NCI-H2029 treated with DMSO at 0.1 percent for 48 hours (cell line): ENCODE measurements around the gene TNNC1.

Source experiments
- DNase-seq: peaks from one replicate; lab custom pipeline; 2025; lab: John Stamatoyannopoulos, UW

The TNNC1 gene

DNA sequence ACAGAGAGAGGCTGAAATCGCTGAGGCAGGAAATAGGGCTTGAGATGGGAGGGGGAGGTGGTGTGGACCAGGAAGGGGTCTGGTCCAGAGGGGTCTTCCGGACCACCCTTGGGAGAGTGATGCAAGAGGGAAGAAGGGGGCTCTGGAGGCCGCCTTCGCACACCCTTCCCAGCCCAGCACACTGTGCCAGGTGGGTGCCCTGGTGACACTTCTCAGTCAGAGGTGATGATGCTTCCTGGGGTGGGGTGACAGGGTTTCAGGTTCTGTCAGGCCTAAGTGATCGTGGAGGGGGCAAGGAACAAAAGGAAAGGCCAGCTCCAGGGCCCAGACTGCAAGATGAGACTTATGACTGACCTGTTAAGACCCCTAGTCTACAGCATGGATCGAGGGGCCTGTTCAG, 21.6 kb downstream of the TNNC1 start:
- DNase-seq, result no peak

- no peak for DNase-seq
These were observed 22.2 kb downstream of the TNNC1 start for GRCh38 chr3:52431459-52432223.

DNA sequence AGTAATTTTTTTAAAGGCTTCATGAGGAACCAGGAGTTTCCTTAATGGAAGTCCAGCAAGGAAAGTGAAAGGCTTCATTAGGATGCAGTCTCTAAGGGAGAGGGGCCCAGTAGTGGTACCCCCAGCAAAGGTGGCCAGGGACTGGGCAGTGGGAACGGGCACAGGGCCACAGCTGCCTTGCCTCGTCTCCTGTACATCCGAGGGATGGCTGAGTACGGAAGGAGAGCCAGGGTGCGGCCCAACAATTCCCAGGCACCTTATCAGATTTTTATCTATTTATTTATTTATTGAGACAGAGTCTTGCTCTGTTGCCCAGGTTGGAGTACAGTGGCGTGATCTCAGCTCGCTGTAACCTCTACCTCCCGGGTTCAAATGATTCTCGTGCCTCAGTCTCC, 23.4 kb downstream of the TNNC1 start:
- DNase-seq, result no peak

DNA sequence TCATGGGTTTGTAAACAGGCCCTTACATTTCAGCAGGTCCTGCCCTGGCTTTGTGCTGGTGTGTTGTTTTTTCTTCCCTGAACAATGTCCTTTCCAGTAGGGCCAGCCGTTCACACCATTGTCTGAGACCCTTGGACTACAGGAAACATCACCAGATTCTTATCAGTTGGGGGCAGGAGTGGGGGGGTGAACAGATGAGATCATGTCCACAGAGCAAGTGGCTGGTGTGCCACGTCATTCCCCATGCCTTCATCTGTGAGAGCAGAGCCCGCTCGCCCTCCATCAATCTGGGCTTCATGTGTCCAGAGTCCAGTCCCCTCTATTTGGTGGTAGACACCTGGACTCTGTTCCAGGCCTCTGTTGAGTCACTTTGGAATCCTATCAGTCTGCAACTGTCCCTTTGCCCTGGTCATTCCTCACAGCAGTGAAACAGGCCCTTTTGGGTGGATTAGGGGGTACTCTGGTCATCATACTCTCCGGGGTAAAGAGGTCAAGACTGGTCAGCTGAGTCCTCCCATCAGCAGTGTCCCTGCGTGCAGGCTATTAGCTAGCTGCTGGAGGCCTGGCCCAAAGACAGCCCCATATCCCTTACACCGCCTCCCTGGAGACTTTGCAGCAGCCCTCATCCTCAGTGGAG, 23.9 kb downstream of the TNNC1 start:
- DNase-seq, result no peak

- DNase-seq, result no peak
These were observed 24.8 kb downstream of the TNNC1 start for GRCh38 chr3:52429031-52429430.

GRCh38 chr3:52428151-52429005, 25.5 kb downstream of the TNNC1 start:
- no peak for DNase-seq

DNA sequence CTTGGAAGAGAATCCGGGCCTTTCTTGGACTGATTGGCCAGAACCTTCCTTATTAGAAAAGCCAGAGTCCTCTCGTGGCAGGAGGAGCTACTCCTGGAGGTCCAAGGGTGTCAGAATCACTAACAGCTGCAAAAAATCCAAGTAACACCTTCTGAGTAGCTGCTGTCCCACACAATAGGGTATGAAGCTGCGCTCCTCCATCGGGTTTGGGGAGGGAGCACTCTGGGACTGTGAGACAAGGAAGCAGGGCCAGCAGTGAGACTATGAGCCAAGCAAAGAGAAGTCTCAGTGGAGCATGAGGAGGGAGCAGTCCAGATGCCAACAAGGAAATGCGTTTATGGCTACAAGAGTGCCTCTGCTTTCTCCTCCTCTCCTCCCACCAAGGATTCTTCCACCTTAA, 30.7 kb downstream of the TNNC1 start:
- DNase-seq, result no peak

DNA sequence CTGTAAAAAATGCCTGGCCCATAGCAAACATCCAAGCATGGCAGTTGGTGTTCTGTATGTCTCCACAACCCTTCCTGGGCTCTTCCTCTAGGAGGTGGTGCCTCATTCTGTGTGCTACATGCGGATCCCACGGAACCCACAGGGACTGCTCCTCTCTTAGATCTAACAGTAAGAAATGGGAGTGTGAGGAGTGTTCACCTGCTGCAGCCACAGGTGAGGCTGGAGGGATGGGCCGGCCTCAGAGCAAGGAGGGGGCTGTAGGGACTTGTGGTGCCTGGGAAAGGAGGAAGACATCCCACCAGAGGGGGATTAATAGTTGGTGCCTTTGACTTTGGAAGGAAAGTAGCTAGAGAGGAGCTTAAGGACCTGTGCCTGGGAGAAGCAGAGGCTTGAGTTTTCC, 31.2 kb downstream of the TNNC1 start:
- no peak for DNase-seq

- DNase-seq, result no peak
These were observed 33.5 kb downstream of the TNNC1 start for GRCh38 chr3:52420388-52420787.

DNA sequence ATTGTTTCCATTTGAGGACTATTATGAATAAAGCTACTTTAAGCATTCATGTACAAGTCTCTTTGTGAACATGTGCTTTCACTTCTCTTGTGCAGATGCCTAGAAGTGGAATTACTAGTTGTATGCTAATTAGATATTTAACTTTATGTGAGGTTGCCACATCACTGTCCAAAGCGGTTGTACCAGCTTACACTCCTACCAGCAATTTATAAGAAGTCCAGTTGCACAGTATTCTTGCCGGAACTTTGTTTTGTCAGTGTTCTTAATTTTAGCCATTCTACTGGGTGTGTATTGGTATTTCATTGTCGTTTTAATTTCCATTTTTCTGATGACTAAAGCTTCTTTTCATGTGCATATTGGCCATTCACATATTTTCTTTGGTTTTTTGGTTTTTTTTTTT, 38.0 kb downstream of the TNNC1 start:
- no peak for DNase-seq

- DNase-seq, result no peak
These were observed 45.4 kb downstream of the TNNC1 start for GRCh38 chr3:52408466-52408865.

GRCh38 chr3:52407779-52408178, 46.1 kb downstream of the TNNC1 start:
- DNase-seq, result no peak

GRCh38 chr3:52406791-52407510, 46.9 kb downstream of the TNNC1 start:
- no peak for DNase-seq

DNA sequence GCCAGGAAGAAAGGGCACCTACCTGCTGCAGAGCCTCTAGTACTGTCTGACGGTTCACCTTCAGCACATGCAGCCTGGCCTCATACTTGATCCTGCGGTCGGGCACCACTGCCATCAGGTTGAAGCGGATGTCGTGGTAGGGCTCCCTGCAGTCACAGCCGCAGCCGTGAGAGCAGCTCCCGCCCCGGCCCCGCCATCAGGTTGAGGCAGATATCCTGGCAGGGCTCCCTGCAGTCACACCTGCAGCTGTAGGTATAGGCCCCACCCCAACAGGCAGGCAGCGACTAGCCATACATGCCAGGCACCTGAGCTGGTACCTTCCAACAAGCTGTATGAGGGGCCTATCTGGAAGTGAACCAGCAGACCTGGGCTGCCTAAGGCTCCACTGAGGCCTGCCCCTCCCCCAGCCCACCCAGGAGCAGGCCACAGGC, 47.6 kb downstream of the TNNC1 start:
- no peak for DNase-seq

DNA sequence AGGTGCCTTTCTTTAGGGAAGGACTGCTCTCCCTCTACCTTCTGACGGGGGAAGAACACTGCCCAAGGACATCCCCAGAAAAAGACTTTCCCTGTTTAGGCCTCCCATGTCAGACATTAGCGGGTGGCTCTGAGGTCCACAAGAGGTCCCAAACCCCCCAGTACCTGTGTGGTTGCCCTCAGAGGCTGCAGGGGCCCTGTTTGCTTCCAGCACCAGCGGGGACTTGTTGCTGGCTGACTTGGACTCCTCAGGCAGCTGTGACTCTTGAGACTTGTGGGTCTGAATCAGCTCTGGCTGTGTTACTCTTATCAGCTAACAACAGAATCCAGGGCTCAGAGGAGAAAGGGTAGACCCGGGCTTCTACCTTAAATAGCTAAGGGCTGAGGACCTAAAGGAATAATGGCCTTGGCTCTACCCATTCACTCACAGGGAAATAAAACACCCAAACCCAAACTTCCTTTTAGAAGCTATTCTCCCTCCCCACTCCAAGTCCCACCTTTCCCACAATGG, 48.2 kb downstream of the TNNC1 start:
- DNase-seq, result no peak

GRCh38 chr3:52405066-52405465, 48.8 kb downstream of the TNNC1 start:
- DNase-seq, result no peak

- DNase-seq, result no peak
These were observed 49.5 kb downstream of the TNNC1 start for GRCh38 chr3:52404391-52404790.

GRCh38 chr3:52403955-52404354, 49.9 kb downstream of the TNNC1 start:
- DNase-seq, result no peak

- no peak for DNase-seq
These were observed 50.5 kb downstream of the TNNC1 start for GRCh38 chr3:52403271-52403841.

DNA sequence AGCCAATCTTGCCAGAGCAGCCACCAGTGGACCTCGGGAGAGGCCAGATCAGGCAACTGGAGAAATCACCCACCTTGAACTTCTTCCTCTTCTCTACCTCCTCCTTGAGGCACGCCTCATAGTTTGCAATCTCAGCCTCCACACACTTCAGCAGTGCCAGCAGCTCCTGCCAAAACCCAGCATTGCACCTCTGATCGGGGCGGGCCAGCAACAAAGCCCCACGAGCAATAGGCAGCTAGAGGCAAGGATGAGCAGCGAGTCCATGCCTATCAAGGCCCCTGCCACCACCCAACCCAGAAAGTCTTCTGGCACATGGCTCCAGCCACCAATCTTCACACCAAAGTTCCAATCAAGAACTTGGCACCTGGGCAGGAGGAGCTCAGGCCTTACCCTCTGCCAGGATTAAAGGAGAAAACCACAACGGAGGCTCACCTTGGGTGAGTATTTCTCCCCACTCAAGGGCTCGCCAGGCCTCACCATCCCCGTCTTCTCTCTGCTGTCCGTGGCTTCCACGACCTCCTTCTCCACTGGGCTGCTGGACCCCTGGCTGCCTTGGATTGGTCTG, 51.1 kb downstream of the TNNC1 start:
- DNase-seq, result no peak

DNA sequence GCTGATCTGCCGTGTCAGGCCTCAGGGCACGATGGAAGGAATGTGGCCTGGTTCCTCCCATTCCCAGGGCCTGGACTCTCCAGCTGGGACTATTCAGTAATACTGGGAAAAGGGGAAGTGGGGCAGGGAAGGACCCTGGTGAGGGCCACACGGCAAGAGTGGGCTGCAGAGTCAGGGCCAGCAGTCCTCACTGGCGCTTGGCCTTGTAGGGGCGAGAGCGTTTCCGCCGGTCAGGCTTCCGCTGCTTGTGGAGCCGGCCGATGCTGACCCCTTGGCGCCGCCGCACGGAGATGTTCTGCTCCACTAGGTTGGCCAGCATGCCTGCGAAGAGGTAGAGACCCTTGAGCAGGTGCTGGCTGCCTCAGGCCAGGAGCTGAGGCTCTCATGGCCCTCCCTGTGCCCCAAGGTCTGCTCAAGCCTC, 51.7 kb downstream of the TNNC1 start:
- DNase-seq, result no peak
